COLO829 (cell line): ENCODE measurements around the gene HSD17B3.
A peak's percentile ranks its signal among the peaks of the same experiment; 100 is the strongest.
"Not testable (repeated sequence)": the region's sequence is repeated elsewhere in the genome, so short reads cannot be mapped to it uniquely, and the experiment has no call there.

Experiments used
- DNase-seq: peaks from one replicate; pipeline ENCODE4 v3.0.0; 2012; ENCODE audit warnings: low spot score

HSD17B3 gene

DNA sequence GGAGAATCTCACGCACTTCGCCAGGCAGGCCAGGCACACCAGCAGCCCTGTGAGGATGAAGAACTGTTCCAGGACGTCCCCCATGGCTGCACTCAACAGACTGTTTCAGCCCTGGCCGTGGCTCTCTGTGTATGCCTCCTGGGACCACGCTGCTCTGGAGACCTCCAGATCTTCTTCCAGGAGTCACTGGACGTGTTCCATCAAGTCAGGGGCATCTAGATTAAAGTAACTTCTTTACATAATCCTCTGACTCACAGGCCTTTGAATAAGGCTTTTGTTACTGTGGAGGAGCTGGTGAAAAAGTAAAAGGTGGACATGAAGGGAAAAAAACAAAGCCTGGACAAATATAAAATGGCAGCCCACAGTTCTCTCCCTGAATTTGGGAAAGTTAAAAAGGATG is at the start of gene HSD17B3:
Gene HSD17B3, minus strand, starts transcription at position 156 of the 400 bp plus-strand sequence. Its CDS starts 72 bp downstream, at position 84.
- DNase-seq, result peak; percentile 79

GRCh38 chr9:96350866-96351265 is 48.9 kb upstream of the HSD17B3 start:
- DNase-seq, result no peak

DNA sequence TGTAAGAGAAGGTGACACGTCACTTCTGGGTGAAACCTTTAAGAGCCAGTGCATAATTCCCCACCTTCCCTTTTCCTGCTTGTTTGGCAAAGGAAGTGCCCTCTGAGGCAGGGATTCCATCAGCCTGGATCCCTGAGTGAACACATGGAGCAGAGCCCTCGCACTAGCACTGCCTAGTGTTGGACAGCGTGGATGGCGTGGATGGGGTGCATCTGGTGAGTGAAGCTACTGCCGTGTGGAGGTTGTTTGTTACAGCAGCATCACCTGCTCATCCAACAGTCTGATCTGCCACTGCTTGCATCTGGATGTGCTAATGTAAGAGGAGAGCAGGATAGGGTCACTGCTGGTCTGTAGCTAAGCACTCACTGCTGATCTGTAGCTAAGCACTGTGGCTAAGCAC is 46.3 kb upstream of the HSD17B3 start:
- no peak for DNase-seq

GRCh38 chr9:96345551-96345950 is 43.6 kb upstream of the HSD17B3 start:
- DNase-seq, result no peak

DNA sequence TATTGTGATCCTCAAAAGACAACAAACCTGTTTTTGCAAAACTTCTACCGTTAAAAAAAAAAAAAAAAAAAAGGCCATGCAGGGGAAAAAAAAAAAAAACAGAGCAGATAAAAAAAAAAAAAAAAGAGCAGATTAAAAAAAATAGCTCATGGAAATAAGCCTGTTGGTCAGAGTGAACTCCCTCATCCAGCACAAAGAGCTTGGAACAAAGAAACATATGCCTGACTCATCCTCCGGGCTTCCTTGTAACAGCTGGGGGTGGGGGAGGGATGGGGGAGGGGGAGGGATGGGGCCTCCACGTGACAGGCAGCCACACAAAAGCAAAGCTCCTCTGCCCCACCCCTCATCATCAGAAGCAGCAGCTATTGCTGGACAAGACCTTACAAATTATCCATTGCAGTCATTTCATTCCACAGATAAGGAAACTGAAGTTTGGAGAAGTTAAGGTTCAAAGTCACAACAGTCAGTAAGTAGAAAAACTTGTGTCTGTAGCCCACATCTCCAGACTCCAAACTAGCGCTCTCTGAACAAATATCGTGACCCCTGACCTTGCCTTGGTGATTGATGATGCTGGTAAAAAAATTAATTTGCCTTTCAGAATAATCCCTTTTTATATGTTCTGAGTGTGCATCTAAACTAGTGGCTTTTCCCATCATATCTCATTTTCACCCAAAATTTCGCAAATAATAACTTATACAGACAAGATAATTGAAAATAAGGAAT is 42.6 kb upstream of the HSD17B3 start:
- peak; percentile 97 for DNase-seq

GRCh38 chr9:96343515-96344360 is 41.8 kb upstream of the HSD17B3 start:
- DNase-seq, result no peak

DNA sequence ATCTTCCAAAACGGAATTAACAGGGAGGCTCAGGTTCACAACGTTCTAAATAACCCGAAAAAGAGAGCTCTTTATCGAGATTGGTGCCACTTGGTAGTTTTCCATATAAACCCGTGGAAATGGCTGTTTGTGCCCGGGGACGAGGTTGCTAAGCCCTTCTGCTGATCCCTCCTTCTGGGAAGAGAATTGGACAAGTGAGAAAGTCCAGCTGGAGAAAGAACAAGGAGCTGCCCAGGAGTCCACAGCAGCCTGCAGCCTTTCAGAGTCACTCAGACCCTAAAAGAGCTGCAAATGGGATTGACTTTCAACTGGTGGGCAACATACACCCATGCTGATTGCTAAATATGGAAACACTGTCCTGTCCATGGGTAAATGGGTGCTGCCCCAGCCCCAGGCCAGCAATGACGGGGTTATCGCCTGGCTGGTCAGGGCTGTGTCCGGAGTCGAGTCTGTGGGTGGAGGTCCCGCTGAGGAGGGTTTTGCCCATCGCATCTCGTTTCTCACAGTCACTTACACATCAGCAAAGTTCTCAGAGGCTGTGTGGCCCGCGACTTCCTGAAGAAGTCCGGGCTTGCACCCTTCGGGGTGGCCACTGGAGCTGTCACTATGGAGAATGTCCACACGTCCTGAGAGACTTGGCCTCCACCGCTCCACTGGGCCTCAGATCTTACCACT is 40.7 kb upstream of the HSD17B3 start:
- no peak for DNase-seq

- DNase-seq, result no peak
These were observed 38.7 kb upstream of the HSD17B3 start for GRCh38 chr9:96340707-96341106.

DNA sequence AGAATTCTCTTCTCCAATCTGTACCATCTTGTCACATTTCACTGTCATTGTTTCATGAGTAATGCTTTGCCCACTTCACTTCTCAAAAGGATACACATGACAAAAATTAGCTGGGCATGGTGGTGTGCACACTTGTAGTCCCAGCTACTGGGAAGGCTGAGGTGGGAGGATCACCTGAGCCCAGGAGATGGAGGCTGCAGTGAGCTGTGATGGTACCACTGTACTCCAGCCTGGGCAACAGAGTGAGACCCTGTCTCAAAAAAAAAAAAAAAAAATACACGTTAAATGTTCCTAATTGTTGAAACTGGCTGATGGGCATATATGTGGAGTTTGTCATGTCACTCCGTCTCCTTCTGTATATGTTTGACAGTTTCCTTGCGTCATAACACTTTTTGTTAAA is 36.3 kb upstream of the HSD17B3 start:
- DNase-seq, result no peak

DNA sequence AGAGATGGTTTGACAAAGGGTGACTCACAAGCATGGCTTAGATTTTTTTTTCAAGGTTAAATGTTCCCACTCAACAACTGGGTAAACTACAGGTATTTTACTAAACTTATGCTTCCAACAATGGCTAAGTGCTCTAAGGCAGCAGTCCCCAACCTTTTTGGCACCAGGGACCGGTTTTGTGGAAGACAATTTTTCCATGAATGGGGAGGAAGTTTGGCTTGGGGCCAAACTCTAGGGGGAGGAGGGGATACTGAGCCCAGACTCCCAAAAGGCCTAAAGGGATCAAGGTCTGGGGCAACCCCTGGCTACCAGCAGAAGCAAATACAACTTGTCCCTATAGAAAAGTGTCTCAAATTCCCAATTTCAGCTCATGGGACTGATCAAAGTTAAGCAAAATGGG is 32.0 kb upstream of the HSD17B3 start:
- DNase-seq, result no peak

DNA sequence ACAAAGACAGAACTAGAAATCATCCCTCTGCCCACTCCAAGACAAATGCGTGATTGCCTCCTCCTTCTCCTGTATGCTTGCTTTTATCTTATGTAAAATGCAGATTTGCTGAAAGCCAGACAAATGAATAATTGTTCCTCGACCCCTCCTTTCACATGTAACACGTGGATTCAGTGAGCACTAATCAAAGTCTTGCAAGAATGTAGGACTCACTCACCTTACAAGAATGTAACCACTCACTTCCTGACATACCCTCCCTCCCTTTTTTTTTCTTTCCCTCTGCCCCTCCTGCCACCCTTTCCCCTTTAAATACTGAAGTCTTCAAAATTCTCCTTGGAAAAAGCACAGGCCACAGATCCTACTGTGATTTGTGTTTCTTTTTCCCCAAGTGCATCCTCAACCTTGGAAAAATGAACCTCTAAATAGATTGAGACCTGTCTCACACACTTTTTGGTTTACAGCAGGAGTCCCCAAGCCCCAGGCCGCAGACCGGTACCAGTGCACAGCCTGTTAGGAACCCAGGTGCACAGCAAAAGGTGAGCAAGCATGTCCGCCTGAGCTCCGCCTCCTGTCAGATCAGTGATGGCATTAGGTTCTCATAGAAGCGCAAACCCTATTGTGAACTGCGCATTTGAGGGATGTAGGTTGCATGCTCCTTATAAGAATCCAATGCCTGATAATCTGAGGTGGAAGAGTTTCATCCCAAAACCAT is 29.4 kb upstream of the HSD17B3 start:
- peak; percentile 61 for DNase-seq

DNA sequence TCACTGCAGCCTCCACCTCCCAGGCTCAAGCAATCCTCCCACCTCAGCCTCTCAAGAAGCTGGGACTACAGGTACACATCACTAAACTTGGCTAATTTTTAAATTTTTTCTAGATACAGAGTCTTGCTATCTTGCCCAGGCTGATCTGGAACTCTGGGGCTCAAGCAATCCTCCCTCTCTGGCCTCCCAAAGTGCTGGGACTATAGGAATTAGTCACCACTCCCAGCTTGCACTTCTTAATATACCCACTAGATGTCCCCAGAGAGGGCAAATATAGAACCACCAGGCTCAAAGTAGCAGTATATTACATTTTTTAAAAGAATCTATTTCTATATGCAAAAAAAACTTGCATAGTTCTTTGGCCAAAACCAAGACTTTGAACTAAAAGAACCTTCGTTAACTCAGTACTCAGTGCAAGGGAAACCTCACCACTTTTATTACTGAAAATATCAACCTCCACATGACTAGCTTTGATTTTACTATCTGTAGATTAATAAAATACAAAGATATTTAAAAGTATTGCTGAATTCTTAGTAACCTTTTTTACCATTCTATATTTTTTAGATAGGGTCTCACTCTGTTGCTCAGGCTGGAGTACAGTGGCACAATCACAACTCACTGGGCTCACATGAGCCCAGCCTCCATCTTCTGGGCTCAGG is 25.8 kb upstream of the HSD17B3 start:
- DNase-seq, result peak; percentile 70

- no peak for DNase-seq
These were observed 21.2 kb upstream of the HSD17B3 start for GRCh38 chr9:96323169-96323568.

GRCh38 chr9:96322736-96323135 is 20.8 kb upstream of the HSD17B3 start:
- DNase-seq, result not testable (repeated sequence)

GRCh38 chr9:96322210-96322609 is 20.2 kb upstream of the HSD17B3 start:
- not testable (repeated sequence) for DNase-seq

DNA sequence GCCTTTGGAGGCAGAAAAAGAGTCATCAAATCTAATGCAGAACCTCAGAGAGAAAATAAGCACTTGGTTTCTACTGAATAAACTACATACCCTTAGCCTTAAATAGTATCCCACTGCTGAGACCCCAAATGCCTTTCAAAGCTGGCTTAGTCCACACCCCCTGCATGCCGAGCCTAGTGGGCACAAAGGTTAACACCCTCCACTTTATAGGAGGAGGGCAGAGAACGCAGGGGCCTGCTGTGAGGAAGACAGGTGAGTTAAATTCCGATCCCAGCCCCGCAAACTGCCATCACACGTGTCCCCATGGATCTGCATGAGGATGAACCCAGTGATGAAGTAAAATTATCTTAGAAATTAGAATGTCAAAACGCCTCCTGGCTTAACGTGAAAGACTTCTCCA is 19.5 kb upstream of the HSD17B3 start:
- no peak for DNase-seq

DNA sequence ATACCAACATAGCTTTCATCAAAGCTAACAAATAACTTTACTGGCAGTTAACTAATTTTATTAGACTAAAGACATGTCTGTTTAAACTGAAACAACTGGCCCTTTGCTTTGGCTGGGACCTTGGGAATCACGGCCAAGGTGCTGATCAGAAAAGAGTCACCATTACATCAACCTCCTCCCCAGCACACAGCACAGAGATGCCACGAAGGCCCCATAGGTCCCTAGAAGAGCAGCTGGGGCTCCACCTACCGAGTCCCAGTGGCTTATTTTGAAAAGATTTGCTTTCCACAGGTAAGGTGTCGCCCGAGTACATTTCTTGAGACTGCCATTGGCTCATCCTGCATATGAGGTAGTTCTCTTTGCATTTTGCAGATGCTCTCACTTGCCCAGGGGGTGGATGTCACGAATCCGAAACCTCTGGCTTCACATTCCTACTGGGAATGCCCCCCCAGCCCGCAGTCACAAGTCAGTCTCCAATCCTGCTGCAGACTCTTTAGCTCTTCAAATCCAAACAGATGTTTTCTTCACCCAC is 18.8 kb upstream of the HSD17B3 start:
- no peak for DNase-seq

DNA sequence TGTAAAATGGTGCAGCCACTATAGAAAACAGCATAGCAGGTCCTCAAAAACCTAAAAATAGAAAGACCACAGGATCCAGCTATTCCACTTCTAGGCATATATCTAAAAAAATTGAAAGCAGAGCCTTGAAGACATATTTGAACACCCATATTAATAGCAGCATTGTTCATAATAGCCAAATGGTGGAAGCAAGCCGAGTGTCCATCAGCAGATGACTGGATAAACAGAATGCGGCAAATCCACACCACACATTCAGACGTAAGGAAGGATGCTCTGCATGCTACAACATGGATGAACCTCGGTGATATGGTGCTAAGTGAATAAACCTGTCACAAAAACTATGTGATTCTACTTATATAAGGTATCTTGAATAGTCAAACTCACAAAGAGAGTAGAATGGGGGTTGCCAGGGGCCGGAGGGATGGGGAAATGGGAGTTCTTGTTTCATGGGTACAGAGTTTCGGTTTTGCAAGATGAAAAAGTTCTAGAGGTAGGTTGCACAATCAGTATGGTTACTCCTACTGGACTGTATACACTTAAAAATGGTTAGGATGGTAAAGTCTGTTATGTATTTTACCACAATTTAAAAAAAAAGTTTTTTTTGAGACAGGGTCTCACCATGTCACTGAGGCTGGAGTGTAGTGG is 17.1 kb upstream of the HSD17B3 start:
- no peak for DNase-seq

DNA sequence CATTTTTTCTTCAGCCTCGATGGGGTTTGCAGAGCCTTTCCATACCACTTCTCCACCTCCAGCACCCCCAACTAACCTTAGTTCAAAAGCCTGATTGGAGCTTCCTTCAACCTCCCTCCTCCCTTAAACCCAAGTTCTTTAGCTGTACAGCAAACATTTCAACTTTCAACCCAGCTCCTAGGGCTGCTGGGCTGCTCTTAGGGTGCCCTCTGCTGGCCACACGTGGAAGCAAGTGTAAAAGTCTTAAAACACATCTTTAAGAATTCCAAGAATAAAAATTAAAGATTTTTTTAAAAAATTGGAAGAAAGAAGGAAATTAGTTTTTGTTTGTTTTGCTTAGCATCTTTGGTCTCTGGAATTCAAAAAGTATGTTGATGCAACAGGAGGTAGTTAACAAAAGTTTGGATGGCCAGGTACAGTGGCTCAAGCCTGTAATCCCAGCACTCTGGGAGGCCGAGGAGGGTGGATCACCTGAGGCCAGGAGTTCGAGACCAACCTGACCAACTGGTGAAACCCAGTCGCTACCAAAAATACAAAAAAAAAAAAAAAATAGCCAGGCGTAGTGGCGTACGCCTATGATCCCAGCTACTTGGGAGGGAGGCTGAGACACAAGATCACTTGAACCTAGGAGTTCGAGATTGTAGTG is 15.5 kb upstream of the HSD17B3 start:
- peak; percentile 69 for DNase-seq

DNA sequence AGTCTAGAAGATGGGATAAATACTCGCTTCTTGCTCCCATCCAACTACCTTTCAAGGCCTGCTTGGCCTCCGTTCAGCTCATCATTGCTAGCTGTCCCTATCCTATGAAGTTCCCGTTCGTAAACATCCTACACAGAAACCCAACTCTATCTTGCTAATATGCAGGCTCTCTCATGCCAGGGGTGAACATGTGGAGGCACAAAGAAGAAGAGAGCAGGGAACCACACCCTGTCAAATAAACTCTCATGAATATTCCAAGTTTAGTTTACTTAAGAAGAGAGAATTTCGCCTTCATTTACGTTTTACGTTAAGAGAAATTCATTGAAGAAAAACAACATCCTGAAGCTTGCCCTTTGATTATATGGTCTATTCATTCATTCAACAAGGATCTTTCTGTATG is 7.9 kb upstream of the HSD17B3 start:
- DNase-seq, result no peak
